ENCODE measurements around the gene SMIM9.

Gene SMIM9

DNA sequence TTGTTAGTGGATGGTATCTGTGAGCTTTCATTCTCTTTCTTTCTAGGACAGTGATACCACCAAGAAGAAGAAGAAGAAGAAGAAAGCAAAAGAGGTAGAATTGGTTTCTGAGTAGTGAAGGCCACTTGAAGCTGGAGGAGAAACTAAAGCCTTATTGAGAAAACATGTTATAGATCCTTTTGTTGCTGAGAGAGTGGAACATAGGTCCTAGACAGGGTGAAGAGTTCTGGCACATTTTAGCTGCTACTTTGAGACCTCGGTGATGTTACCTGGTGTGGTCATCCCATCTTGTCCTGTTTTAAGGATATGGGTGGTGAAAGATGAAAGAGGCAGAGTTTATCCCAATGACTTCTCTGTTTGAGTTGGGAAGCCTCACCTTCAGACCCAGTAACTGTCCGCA, 57.7 kb downstream of the SMIM9 start:
- DNase-seq = no peak

DNA sequence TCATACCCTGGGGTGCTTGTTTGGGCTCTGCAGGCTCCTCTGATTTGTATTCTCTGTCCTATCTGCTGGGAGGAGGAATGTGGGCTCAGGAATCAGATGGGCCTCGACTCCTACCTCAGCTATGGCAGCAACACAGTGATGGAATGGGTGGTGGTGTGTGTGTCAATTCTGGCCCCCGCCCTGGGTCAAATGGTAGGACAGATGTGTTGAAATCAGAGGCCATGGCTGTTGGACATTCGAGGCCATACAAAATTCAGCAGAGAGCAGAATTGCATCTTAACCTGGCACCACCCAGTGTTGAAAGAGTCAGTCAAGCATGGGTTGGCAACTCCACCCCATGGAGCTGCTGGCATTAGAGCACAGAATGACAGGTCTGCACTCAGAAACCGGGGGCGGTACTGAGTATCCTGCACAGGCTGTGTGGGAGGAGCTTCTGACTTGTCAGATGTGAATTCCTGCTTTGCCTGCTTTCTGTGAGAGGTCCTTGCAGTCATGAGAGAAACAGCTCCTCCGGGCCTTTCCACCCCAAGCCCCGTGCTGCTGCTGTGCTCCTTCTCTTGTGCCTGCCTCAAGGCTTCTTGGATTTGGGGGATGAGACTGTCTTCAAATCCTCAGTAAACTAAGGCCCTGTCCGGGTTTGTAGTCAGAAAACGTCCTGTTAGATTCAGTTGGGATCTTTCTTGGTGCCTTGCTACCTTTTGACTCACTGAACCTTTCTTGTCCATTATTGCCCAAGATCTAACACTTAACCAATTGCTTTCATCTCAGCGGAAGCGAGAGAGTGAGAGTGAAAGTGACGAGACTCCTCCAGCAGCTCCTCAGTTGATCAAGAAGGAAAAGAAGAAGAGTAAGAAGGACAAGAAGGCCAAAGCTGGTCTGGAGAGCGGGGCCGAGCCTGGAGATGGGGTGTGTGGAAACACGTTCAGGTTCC, 58.8 kb downstream of the SMIM9 start:
- no peak for DNase-seq

DNA sequence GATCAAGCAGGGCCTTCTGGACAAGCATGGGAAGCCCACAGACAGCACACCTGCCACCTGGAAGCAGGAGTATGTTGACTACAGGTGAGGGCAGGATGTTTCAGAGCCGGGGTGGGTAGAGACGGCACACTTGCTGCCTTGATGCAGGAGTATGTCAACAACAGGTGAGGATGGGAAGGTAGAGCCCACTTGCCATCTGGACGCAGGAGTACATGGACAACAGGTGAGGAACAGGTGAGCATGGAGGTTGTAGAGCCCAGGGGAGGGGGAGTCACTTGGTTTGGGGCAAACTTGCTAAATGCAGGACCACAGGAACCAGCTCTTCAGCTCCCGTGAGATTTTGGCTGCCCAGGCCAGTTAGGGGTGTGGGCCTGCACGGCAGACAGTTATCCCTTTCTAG, 59.8 kb downstream of the SMIM9 start:
- DNase-seq = no peak
